DND-41 (cell line): ENCODE data around the gene AGAP1.

Source experiments
- EZH2 ChIP-seq: IDR thresholded peaks from 3 replicates; pipeline ENCODE4 v1.6.1; 2012; ENCODE audit warnings: borderline replicate concordance, low read depth, mild to moderate bottlenecking, moderate library complexity, low read length, inconsistent platforms; ENCODE audit not compliant: severe bottlenecking
- TF ChIP-seq, protein P1 (sequence below): IDR thresholded peaks from 2 replicates; pipeline ENCODE4 v1.5.1; 2012; ENCODE audit warnings: borderline replicate concordance, low read length, moderate library complexity, mild to moderate bottlenecking; ENCODE audit not compliant: poor library complexity, severe bottlenecking; ENCODE audit errors: extremely low read depth

DNA sequence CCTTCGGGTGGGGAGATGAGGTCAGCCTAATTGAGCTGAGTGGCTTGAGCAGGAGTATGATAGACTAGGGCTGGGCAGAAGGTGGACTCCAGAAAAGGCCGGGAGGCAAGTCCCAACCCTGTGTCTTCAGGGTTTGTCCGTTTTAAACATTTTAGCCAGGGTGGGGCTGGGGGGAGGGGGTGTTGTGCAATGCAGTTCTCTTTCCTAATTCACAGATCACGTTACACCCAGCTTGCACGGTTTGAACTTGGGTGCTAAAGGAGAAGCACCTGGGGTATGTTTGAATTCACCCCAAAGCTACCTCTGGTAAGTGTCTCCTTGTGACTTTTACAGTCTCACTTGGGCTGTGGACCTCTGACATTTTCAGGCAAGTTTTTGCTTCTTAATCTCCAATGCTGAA is 233.3 kb downstream of the AGAP1 start:
- TF ChIP-seq, protein P1, sequence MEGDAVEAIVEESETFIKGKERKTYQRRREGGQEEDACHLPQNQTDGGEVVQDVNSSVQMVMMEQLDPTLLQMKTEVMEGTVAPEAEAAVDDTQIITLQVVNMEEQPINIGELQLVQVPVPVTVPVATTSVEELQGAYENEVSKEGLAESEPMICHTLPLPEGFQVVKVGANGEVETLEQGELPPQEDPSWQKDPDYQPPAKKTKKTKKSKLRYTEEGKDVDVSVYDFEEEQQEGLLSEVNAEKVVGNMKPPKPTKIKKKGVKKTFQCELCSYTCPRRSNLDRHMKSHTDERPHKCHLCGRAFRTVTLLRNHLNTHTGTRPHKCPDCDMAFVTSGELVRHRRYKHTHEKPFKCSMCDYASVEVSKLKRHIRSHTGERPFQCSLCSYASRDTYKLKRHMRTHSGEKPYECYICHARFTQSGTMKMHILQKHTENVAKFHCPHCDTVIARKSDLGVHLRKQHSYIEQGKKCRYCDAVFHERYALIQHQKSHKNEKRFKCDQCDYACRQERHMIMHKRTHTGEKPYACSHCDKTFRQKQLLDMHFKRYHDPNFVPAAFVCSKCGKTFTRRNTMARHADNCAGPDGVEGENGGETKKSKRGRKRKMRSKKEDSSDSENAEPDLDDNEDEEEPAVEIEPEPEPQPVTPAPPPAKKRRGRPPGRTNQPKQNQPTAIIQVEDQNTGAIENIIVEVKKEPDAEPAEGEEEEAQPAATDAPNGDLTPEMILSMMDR: no peak
- no peak for TF ChIP-seq EZH2
